Esophagus muscularis mucosa (tissue), 3 donors: ENCODE data around the gene CXCR2.

ENCODE experiments used
- CTCF ChIP-seq, 3 experiments: fragments of 200-600 bp in 2 of 3; fragments of 450-650 bp in 1 of 3; sonication (generic) in 2 of 3; IDR thresholded peaks; one replicate each; pipeline ENCODE4 v1.5.1; 2017 to 2019; ENCODE audit warnings: antibody characterized with exemption in 3 of 3, mild to moderate bottlenecking in 2 of 3, moderate library complexity in 1 of 3
- POLR2A ChIP-seq: fragments of 450-650 bp; IDR thresholded peaks from one replicate; pipeline ENCODE4 v1.6.1; 2017; ENCODE audit warnings: antibody characterized with exemption, moderate library complexity, mild to moderate bottlenecking, low read depth

- TF ChIP-seq CTCF (IDR thresholded peaks at IDR 0.05) (no peak), POLR2A (no peak)
Measured at GRCh38 chr2:218077464-218078216, 48.2 kb upstream of the CXCR2 start.
